Loucy (cell line): ENCODE data around the gene CNKSR1.

ENCODE experiments used
- CTCF ChIP-seq: fragments of 200-600 bp; sonication (generic); conservative IDR thresholded peaks from 2 replicates; pipeline ENCODE4 v1.5.1; 2014; ENCODE audit warnings: mild to moderate bottlenecking, antibody characterized with exemption, low read length
- EZH2phosphoT487 ChIP-seq: fragments of 200-600 bp; IDR thresholded peaks from 2 replicates; pipeline ENCODE4 v1.6.1; 2018; ENCODE audit warnings: antibody characterized with exemption, mild to moderate bottlenecking, moderate library complexity, borderline replicate concordance

DNA sequence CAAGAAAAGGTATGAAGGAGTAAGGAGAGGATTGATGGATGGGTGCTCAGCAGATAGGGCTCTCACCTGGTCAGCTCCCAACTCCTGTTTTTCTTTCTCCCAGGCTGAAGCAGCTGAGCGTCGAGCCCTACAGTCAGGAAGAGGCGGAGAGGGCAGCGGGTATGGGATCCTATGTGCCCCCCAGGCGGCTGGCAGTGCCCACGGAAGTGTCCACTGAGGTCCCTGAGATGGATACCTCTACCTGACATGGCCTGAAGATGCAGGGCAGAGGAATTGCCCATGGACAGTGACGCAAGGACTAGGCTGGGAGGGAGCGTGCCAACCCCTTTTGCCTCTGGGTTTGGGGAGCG lies 6.8 kb upstream of the CNKSR1 start:
- no peak for TF ChIP-seq CTCF
- TF ChIP-seq EZH2phosphoT487: no peak
